WTC11 (cell line): ENCODE measurements around the gene TMC7. TPM values are rescaled to one million over a fixed set of nuclear protein-coding genes. Genes with fewer than 3 reads are reported as not detected.

Experiments
- ATAC-seq: fragments of 200-7000 bp; cut with Tn5 transposase; 2 replicates; pipeline ENCODE4 v1.10.0; 2021; ENCODE audit warnings: mild to moderate bottlenecking, moderate library complexity
- CTCF ChIA-PET: fragments of 300-600 bp; sonication (Branson Sonifier 250); formaldehyde crosslinking; loops from one replicate; lab custom pipeline; 2021; ENCODE audit warnings: antibody characterized with exemption; lab: Charles Lee
- POLR2A ChIA-PET: fragments of 350-600 bp; sonication (Branson Sonifier 250); formaldehyde crosslinking; loops from one replicate; lab custom pipeline; 2021; ENCODE audit warnings: antibody characterized with exemption; lab: Charles Lee
- DNase-seq: peaks from one replicate; pipeline ENCODE4 v3.0.0; 2021; ENCODE audit warnings: low spot score
- H3K27ac Mint-ChIP-seq: 2 replicates; pipeline ENCODE4 v1.8.0; 2021; ENCODE audit warnings: mixed read lengths
- H3K27me3 Mint-ChIP-seq: 2 replicates; pipeline ENCODE4 v1.8.0; 2021; ENCODE audit warnings: low read depth, mild to moderate bottlenecking, moderate library complexity, mixed read lengths
- H3K36me3 Mint-ChIP-seq: 2 replicates; pipeline ENCODE4 v1.8.0; 2021; ENCODE audit warnings: mixed read lengths
- H3K4me1 Mint-ChIP-seq: 2 replicates; pipeline ENCODE4 v1.8.0; 2022; ENCODE audit warnings: mixed read lengths
- H3K4me3 Mint-ChIP-seq: 2 replicates; pipeline ENCODE4 v1.8.0; 2021; ENCODE audit warnings: mild to moderate bottlenecking, moderate library complexity, mixed read lengths
- H3K9me3 Mint-ChIP-seq: 2 replicates; pipeline ENCODE4 v1.8.0; 2021; ENCODE audit warnings: mixed read lengths
- AR ChIP-seq: fragments of 250-450 bp; sonication (Bioruptor Pico); IDR thresholded peaks from 2 replicates; pipeline ENCODE4 v1.9.0; 2021; ENCODE audit warnings: mild to moderate bottlenecking
- ATF1 ChIP-seq: sonication (generic); formaldehyde crosslinking; IDR thresholded peaks from 2 replicates; pipeline ENCODE4 v1.8.1; 2023; ENCODE audit warnings: mild to moderate bottlenecking, moderate library complexity, missing genetic modification reagents
- CREM ChIP-seq: sonication (generic); formaldehyde crosslinking; IDR thresholded peaks from 2 replicates; pipeline ENCODE4 v1.8.1; 2022; ENCODE audit warnings: mild to moderate bottlenecking, missing genetic modification reagents, moderate library complexity
- ELF4 ChIP-seq: sonication (generic); formaldehyde crosslinking; IDR thresholded peaks from 2 replicates; pipeline ENCODE4 v1.8.1; 2022; ENCODE audit warnings: low read depth, mild to moderate bottlenecking, moderate library complexity, missing genetic modification reagents
- ERG ChIP-seq: fragments of 250-450 bp; sonication (Bioruptor Pico); IDR thresholded peaks from 2 replicates; pipeline ENCODE4 v1.8.0; 2021; ENCODE audit warnings: mild to moderate bottlenecking
- ETV6 ChIP-seq: sonication (generic); formaldehyde crosslinking; IDR thresholded peaks from 2 replicates; pipeline ENCODE4 v1.8.1; 2022; ENCODE audit warnings: mild to moderate bottlenecking, missing genetic modification reagents
- GRHL2 ChIP-seq: fragments of 250-450 bp; sonication (Bioruptor Pico); IDR thresholded peaks from 2 replicates; pipeline ENCODE4 v1.8.0; 2022; ENCODE audit warnings: mild to moderate bottlenecking, moderate library complexity; ENCODE audit not compliant: insufficient replicate concordance, severe bottlenecking
- GTF2I ChIP-seq: fragments of 250-450 bp; sonication (Bioruptor Pico); conservative IDR thresholded peaks from 2 replicates; pipeline ENCODE4 v1.4.0; 2021; ENCODE audit warnings: mild to moderate bottlenecking
- NFYB ChIP-seq: sonication (generic); formaldehyde crosslinking; conservative IDR thresholded peaks from 2 replicates; pipeline ENCODE4 v1.8.0; 2022; ENCODE audit warnings: low read depth, missing genetic modification reagents
- NR2C2 ChIP-seq: sonication (generic); formaldehyde crosslinking; IDR thresholded peaks from 2 replicates; pipeline ENCODE4 v1.8.0; 2022; ENCODE audit warnings: mild to moderate bottlenecking, missing genetic modification reagents
- NR3C1 ChIP-seq: sonication (generic); formaldehyde crosslinking; conservative IDR thresholded peaks from 2 replicates; pipeline ENCODE4 v1.8.1; 2023; ENCODE audit warnings: low read depth, mild to moderate bottlenecking, missing genetic modification reagents
- ZBTB21 ChIP-seq: sonication (generic); formaldehyde crosslinking; IDR thresholded peaks from 2 replicates; pipeline ENCODE4 v1.8.1; 2023; ENCODE audit warnings: mild to moderate bottlenecking, missing genetic modification reagents, borderline replicate concordance
- ZNF263 ChIP-seq: sonication (generic); formaldehyde crosslinking; IDR thresholded peaks from 2 replicates; pipeline ENCODE4 v1.8.1; 2022; ENCODE audit warnings: low read depth, mild to moderate bottlenecking, moderate library complexity, missing genetic modification reagents
- total RNA-seq: library from RNA; stranded (reverse); gene quantifications from 3 replicates; pipeline ENCODE4 v1.2.3, GENCODE V29; 2021
- TF ChIP-seq, protein P1 (sequence below): sonication (generic); formaldehyde crosslinking; IDR thresholded peaks from 2 replicates; pipeline ENCODE4 v1.8.1; 2023; ENCODE audit warnings: mild to moderate bottlenecking, missing genetic modification reagents, borderline replicate concordance
- TF ChIP-seq, protein P2 (sequence below): sonication (generic); formaldehyde crosslinking; IDR thresholded peaks from 2 replicates; pipeline ENCODE4 v1.8.0; 2022; ENCODE audit warnings: mild to moderate bottlenecking, missing genetic modification reagents
- TF ChIP-seq, protein P3 (sequence below): sonication (generic); formaldehyde crosslinking; IDR thresholded peaks from 2 replicates; pipeline ENCODE4 v1.8.1; 2022; ENCODE audit warnings: missing genetic modification reagents, borderline replicate concordance
- TF ChIP-seq, protein P4 (sequence below): sonication (generic); formaldehyde crosslinking; IDR thresholded peaks from 2 replicates; pipeline ENCODE4 v1.8.1; 2022; ENCODE audit warnings: low read depth, missing genetic modification reagents, borderline replicate concordance
- TF ChIP-seq, protein P5 (sequence below): sonication (generic); formaldehyde crosslinking; IDR thresholded peaks from 2 replicates; pipeline ENCODE4 v1.8.1; 2023; ENCODE audit warnings: mild to moderate bottlenecking, missing genetic modification reagents, moderate library complexity

TMC7 gene
- total RNA-seq, 1 experiment from 2014 or later: 2.5 TPM

DNA sequence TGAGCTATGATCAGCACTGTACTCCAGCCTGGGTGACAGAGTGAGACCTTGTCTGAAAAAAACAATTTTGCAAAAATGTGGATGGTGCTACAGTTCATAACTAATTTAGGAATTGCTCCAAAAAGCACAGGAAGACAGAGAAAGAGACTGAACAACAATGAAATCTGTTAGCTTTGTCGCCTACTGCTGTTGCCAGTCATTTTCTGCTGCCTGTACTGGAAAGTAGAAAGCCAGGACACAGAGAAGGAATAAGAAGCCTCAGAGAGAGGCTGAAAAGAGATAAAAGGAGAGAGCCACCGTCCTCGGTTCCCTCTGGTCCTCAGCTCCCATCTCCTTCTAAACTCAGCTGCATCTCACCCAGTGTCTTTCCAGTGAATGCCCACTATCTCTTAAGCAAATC, 8.6 kb upstream of the TMC7 start (continued):
- TF ChIP-seq, protein P1, sequence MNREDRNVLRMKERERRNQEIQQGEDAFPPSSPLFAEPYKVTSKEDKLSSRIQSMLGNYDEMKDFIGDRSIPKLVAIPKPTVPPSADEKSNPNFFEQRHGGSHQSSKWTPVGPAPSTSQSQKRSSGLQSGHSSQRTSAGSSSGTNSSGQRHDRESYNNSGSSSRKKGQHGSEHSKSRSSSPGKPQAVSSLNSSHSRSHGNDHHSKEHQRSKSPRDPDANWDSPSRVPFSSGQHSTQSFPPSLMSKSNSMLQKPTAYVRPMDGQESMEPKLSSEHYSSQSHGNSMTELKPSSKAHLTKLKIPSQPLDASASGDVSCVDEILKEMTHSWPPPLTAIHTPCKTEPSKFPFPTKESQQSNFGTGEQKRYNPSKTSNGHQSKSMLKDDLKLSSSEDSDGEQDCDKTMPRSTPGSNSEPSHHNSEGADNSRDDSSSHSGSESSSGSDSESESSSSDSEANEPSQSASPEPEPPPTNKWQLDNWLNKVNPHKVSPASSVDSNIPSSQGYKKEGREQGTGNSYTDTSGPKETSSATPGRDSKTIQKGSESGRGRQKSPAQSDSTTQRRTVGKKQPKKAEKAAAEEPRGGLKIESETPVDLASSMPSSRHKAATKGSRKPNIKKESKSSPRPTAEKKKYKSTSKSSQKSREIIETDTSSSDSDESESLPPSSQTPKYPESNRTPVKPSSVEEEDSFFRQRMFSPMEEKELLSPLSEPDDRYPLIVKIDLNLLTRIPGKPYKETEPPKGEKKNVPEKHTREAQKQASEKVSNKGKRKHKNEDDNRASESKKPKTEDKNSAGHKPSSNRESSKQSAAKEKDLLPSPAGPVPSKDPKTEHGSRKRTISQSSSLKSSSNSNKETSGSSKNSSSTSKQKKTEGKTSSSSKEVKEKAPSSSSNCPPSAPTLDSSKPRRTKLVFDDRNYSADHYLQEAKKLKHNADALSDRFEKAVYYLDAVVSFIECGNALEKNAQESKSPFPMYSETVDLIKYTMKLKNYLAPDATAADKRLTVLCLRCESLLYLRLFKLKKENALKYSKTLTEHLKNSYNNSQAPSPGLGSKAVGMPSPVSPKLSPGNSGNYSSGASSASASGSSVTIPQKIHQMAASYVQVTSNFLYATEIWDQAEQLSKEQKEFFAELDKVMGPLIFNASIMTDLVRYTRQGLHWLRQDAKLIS (CRISPR knock-in tag): no peak
- TF ChIP-seq ELF4 (CRISPR knock-in tag) (no peak), GRHL2 (no peak), CREM (no peak), NR2C2 (CRISPR knock-in tag) (no peak), ZBTB21 (CRISPR knock-in tag) (no peak), NR3C1 (CRISPR knock-in tag) (no peak)
- TF ChIP-seq, protein P2, sequence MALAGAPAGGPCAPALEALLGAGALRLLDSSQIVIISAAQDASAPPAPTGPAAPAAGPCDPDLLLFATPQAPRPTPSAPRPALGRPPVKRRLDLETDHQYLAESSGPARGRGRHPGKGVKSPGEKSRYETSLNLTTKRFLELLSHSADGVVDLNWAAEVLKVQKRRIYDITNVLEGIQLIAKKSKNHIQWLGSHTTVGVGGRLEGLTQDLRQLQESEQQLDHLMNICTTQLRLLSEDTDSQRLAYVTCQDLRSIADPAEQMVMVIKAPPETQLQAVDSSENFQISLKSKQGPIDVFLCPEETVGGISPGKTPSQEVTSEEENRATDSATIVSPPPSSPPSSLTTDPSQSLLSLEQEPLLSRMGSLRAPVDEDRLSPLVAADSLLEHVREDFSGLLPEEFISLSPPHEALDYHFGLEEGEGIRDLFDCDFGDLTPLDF (CRISPR knock-in tag): no peak
- TF ChIP-seq, protein P3, sequence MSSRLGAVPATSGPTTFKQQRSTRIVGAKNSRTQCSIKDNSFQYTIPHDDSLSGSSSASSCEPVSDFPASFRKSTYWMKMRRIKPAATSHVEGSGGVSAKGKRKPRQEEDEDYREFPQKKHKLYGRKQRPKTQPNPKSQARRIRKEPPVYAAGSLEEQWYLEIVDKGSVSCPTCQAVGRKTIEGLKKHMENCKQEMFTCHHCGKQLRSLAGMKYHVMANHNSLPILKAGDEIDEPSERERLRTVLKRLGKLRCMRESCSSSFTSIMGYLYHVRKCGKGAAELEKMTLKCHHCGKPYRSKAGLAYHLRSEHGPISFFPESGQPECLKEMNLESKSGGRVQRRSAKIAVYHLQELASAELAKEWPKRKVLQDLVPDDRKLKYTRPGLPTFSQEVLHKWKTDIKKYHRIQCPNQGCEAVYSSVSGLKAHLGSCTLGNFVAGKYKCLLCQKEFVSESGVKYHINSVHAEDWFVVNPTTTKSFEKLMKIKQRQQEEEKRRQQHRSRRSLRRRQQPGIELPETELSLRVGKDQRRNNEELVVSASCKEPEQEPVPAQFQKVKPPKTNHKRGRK (CRISPR knock-in tag): no peak

DNA sequence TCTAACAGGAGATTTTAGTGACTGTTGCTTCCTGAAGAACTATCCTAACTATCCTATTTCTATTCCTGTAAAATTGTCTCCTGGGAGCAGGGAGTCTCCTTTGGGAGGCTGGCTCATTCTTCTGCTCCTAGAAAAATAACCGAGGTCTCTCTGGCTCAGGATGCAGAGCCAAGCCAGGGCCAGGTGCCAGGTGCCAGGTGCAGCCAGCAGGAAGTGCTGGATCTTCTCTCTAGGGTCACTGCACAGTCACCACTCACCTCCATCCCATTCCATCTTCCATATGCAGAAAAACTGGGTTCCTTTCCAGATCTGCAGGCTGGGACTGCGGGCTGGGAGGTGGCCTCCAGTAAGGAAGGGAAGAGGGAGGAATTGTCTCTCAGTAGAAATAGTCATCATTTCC, 3.8 kb upstream of the TMC7 start:
- ChIA-PET POLR2A (no interaction called here), CTCF (no interaction called here)
- Mint-ChIP-seq H3K4me3 (no peak overlapping the region), H3K27me3 (no peaks in the 10 kb centered on the region; the same call in 1 of the 2 replicates), H3K4me1 (0 out of 2 replicates have a peak, but pooled peaks cover 3% of the 10 kb centered on the region), H3K9me3 (peaks cover 3% of the 10 kb centered on the region; the same call in 1 of the 2 replicates), H3K27ac (no peak overlapping the region), H3K36me3 (no peaks in the 10 kb centered on the region)
- no peak for ATAC-seq
- no peak for DNase-seq
- TF ChIP-seq, protein P4, sequence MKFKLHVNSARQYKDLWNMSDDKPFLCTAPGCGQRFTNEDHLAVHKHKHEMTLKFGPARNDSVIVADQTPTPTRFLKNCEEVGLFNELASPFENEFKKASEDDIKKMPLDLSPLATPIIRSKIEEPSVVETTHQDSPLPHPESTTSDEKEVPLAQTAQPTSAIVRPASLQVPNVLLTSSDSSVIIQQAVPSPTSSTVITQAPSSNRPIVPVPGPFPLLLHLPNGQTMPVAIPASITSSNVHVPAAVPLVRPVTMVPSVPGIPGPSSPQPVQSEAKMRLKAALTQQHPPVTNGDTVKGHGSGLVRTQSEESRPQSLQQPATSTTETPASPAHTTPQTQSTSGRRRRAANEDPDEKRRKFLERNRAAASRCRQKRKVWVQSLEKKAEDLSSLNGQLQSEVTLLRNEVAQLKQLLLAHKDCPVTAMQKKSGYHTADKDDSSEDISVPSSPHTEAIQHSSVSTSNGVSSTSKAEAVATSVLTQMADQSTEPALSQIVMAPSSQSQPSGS: no peak
- TF ChIP-seq ETV6 (no peak), ATF1 (CRISPR knock-in tag) (no peak)
- TF ChIP-seq, protein P5, sequence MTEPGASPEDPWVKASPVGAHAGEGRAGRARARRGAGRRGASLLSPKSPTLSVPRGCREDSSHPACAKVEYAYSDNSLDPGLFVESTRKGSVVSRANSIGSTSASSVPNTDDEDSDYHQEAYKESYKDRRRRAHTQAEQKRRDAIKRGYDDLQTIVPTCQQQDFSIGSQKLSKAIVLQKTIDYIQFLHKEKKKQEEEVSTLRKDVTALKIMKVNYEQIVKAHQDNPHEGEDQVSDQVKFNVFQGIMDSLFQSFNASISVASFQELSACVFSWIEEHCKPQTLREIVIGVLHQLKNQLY (CRISPR knock-in tag): no peak
- TF ChIP-seq, all 79 proteins: peak for 0

GRCh38 chr16:18984435-18985005, 786 bp downstream of the TMC7 start:
- CTCF ChIA-PET: interaction anchor here (1.1 to 2.4 kb wide), 6 partner anchors 32 to 390 kb away, joined by 3 to 27 read pairs (median 7); partner anchors contain the start of genes ARL6IP1 and COQ7
- H3K9me3 Mint-ChIP-seq: peaks cover 3% of the 10 kb centered on the region; the same call in 1 of the 2 replicates
- TF ChIP-seq ZNF263 (CRISPR knock-in tag) (no peak), AR (CRISPR knock-in tag) (no peak), ERG (CRISPR knock-in tag) (no peak), NFYB (CRISPR knock-in tag) (no peak), GTF2I (CRISPR knock-in tag) (0 out of 2 replicates have a peak, but pooled peaks have one; percentile 4)
- TF ChIP-seq, protein P5 (CRISPR knock-in tag): no peak

More at GRCh38 chr16:18984435-18985005, 786 bp downstream of the TMC7 start:
- Mint-ChIP-seq H3K27ac (no peak overlapping the region), H3K27me3 (no peaks in the 10 kb centered on the region), H3K4me1 (0 out of 2 replicates have a peak, but pooled peaks cover 3% of the 10 kb centered on the region), H3K4me3 (peak overlapping the region; percentile 78), H3K36me3 (no peaks in the 10 kb centered on the region)
- DNase-seq: no peak
- POLR2A ChIA-PET: no interaction called here
- ATAC-seq: no peak
